ENCODE results near the gene TRAK1.

Gene TRAK1

GRCh38 chr3:42133500-42134298, 42.5 kb downstream of the TRAK1 start:
- no peak overlapping the region for H3K4me3 ChIP-seq (replicated peaks; ENCODE audit: low read depth, low read length)
- DNase-seq (ENCODE audit: extremely low read depth, low read depth) = no peak
- TF ChIP-seq CTCF (IDR thresholded peaks at IDR 0.05; ENCODE audit: low read depth, low read length, missing control alignments) = no peak

DNA sequence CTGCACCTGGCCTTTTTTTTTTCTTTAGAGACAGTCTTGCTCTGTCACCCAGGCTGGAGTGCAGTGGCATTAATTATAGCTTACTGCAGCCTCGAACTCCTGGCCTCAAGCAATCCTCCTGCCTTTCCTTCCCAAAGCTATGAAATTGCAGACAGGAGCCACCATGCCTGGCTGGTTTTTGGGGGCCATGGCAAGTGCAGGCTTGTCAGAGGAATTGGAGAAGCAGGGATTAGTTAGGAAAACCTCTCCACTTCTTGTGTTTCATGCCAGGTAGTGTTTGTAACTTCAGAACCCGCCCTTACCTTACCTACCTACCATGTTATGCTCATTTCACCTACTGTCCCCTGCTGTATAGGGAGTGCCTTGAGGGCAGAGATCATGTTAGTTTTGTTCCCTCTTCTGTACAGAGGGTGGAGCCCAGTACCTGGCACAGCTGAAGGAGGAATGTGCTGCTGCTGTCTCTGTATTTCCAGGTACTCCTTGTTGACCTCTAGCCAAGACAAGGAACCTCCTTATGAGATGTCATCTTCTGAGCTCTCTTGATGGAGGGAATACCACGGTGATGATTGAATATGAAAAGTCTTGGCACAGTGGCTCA, 43.8 kb downstream of the TRAK1 start:
- no peak for TF ChIP-seq CTCF (IDR thresholded peaks at IDR 0.05; ENCODE audit: low read depth, low read length, missing control alignments)
- no peak for DNase-seq (ENCODE audit: extremely low read depth, low read depth)
- no peak overlapping the region for H3K4me3 ChIP-seq (replicated peaks; ENCODE audit: low read depth, low read length)

- H3K4me3 ChIP-seq (replicated peaks; ENCODE audit: low read depth, low read length) = no peak overlapping the region
- DNase-seq (ENCODE audit: extremely low read depth, low read depth) = no peak
- no peak for TF ChIP-seq CTCF (IDR thresholded peaks at IDR 0.05; ENCODE audit: low read depth, low read length, missing control alignments)
Observed at GRCh38 chr3:42139621-42140453, 48.7 kb downstream of the TRAK1 start.

DNA sequence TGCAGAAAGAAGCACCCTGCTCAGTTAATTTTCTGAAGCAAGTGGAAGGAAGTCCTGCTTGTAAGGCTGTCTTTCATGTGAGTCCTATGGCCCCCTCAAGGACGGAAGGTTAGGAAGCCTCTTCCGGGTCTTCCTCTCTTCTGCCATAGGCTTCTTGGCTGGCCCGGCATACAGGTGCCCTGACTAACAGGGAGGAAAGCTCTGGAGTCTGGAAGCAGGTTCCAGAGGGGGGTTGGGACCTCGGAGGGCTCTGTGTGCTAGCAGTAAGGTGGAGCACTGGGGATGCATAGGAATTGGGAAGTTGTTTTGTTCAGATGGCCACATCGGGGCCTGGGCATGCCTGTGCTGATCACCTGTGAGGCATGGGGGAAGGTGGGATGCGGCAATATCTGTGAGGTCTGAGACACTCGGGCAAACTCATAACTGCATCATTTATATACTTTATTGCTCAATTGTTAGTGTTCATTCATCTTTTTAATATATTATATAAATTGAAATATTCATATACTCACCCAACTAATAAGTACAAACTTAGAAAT, 49.6 kb downstream of the TRAK1 start:
- TF ChIP-seq CTCF (IDR thresholded peaks at IDR 0.05; ENCODE audit: low read depth, low read length, missing control alignments) = no peak
- no peak overlapping the region for H3K4me3 ChIP-seq (replicated peaks; ENCODE audit: low read depth, low read length)
- no peak for DNase-seq (ENCODE audit: extremely low read depth, low read depth)

- no peak for DNase-seq (ENCODE audit: extremely low read depth, low read depth)
- H3K4me3 ChIP-seq (replicated peaks; ENCODE audit: low read depth, low read length) = no peak overlapping the region
- TF ChIP-seq CTCF (IDR thresholded peaks at IDR 0.05; ENCODE audit: low read depth, low read length, missing control alignments) = no peak
Observed at GRCh38 chr3:42143440-42143839, 52.3 kb downstream of the TRAK1 start.

DNA sequence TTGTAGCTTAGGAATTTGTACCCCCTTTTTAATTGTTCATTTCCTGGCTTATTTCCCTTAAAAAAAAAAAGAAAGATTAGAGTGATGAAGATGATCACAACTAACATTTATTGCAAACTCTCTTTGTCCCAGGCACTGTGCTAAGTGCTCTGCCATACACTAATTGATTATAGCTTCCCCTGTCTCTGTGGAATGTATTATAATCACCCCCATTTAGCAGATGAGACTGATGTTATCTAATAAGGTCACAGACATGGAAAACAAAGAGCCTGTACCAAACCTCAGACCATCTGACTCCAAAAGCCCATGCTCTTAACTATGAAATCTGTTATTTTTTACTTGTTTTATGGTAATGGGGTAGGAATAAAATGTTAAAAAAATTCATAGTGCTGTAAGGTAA, 53.1 kb downstream of the TRAK1 start:
- DNase-seq (ENCODE audit: extremely low read depth, low read depth) = no peak
- H3K4me3 ChIP-seq (replicated peaks; ENCODE audit: low read depth, low read length) = no peak overlapping the region
- no peak for TF ChIP-seq CTCF (IDR thresholded peaks at IDR 0.05; ENCODE audit: low read depth, low read length, missing control alignments)
